Psoas muscle (tissue), 8 donors: ENCODE results near the gene RNF212. TPM values are rescaled to one million over a fixed set of nuclear protein-coding genes. Genes with fewer than 3 reads are reported as not detected.
A peak's percentile ranks its signal among the peaks of the same experiment; 100 is the strongest.

Experiments
- ATAC-seq, 4 donors: fragments of 200-7000 bp; cut with Tn5 transposase; one replicate each; pipeline ENCODE4 v1.9.1; 2020; ENCODE audit warnings: moderate library complexity in 3 of 4, mild to moderate bottlenecking in 2 of 4
- DNase-seq, 2 donors: peaks; one replicate each; pipeline ENCODE4 v3.0.0-alpha.2; 2020
- H3K27ac ChIP-seq: fragments of 200-600 bp; one replicate; pipeline ENCODE4 v1.8.0; 2022
- H3K27me3 ChIP-seq, 3 donors: fragments of 200-600 bp in 1 of 3; one replicate each; pipeline versions ENCODE4 v1.6.1 to v1.8.0; 2013 to 2022; ENCODE audit warnings: low read length in 2 of 3, mild to moderate bottlenecking in 2 of 3, moderate library complexity in 1 of 3; ENCODE audit not compliant: insufficient read depth in 3 of 3
- H3K36me3 ChIP-seq, 2 donors: fragments of 200-600 bp in 1 of 2; one replicate each; pipeline versions ENCODE4 v1.6.1 to v1.8.0; 2013 to 2022; ENCODE audit warnings: low read depth in 1 of 2, mild to moderate bottlenecking in 1 of 2, moderate library complexity in 1 of 2; ENCODE audit not compliant: insufficient read depth in 1 of 2
- H3K4me1 ChIP-seq: fragments of 200-600 bp; one replicate; pipeline ENCODE4 v1.8.0; 2022
- H3K4me3 ChIP-seq: fragments of 200-600 bp; one replicate; pipeline ENCODE4 v1.8.0; 2022; ENCODE audit warnings: mild to moderate bottlenecking
- H3K9me3 ChIP-seq: fragments of 200-600 bp; one replicate; pipeline ENCODE4 v1.8.0; 2022
- WGBS, 3 donors: extraction: QIAGEN DNeasy Blood & Tissue Kit; methylation state at CpG; one replicate each; pipeline versions ENCODE4 v1.1.6 to v1.1.7; 2013; 5-methylcytosine and 5-hydroxymethylcytosine counted together
- intact Hi-C, 2 donors: fragments of 100-400 bp; cut with DNase I; formaldehyde crosslinking; loops; one replicate each; pipeline versions ENCODE4 v1.11.0 to v1.14.2; 2022
- polyA plus RNA-seq, 3 donors: library from polyadenylated mRNA; stranded (reverse); fragments of 200-250 nt; gene quantifications; one replicate each; pipeline ENCODE4 v1.2.3, GENCODE V29; 2013
- total RNA-seq, 4 donors: library from RNA; stranded (reverse); fragmentation: NEBNext Ultra II Directional in 2 of 4; extraction: Animal tissue kit (Norgen Biotek cat#: 25700) in 2 of 4; gene quantifications; one replicate each; pipeline versions ENCODE4 v1.2.1 to v1.2.4, GENCODE V29; 2021 to 2023
- TF ChIP-seq, protein P1 (sequence below): fragments of 200-600 bp; IDR thresholded peaks from one replicate; pipeline ENCODE4 v1.8.0; 2022; ENCODE audit warnings: antibody characterized with exemption
- donor health status: healthy with polysubstance abuse.
- donor health status: DM: no; HTN: no; CAD: no; lungs with moderate emphysema.
- donor health status: Bipolar disorder and iron deficiency.
- donor health status: healthy.
- donor health status: DM: yes; HTN: yes; CAD: no.
- donor health status: DM: no; HTN: no; CAD: no.
- donor health status: DM: no; HTN: no; CAD: no.
- donor health status: DM: yes; HTN: yes; CAD: no.

Gene RNF212
- total and polyA plus RNA-seq, 7 donors = 0.03 to 1.5 (median 0.42) TPM

GRCh38 chr4:1035510-1035909 is 77.9 kb downstream of the RNF212 start:
- Histone ChIP-seq H3K4me3 (no peak overlapping the region), H3K27me3 (peaks cover 0 to 61% (median 22%) of the 10 kb centered on the region in 3 donors), H3K27ac (no peak overlapping the region), H3K4me1 (no peaks in the 10 kb centered on the region), H3K36me3 (no peaks in the 10 kb centered on the region), H3K9me3 (no peaks in the 10 kb centered on the region)
- 23 to 47% (median 30%) methylated on average over 16 to 26 of the region's 26 CpGs for WGBS, 3 donors
- intact Hi-C loops = no loop called here
- DNase-seq (no peak), ATAC-seq (peak in 1 of 4 donors; percentile 15)
- TF ChIP-seq, protein P1, sequence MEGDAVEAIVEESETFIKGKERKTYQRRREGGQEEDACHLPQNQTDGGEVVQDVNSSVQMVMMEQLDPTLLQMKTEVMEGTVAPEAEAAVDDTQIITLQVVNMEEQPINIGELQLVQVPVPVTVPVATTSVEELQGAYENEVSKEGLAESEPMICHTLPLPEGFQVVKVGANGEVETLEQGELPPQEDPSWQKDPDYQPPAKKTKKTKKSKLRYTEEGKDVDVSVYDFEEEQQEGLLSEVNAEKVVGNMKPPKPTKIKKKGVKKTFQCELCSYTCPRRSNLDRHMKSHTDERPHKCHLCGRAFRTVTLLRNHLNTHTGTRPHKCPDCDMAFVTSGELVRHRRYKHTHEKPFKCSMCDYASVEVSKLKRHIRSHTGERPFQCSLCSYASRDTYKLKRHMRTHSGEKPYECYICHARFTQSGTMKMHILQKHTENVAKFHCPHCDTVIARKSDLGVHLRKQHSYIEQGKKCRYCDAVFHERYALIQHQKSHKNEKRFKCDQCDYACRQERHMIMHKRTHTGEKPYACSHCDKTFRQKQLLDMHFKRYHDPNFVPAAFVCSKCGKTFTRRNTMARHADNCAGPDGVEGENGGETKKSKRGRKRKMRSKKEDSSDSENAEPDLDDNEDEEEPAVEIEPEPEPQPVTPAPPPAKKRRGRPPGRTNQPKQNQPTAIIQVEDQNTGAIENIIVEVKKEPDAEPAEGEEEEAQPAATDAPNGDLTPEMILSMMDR = no peak

DNA sequence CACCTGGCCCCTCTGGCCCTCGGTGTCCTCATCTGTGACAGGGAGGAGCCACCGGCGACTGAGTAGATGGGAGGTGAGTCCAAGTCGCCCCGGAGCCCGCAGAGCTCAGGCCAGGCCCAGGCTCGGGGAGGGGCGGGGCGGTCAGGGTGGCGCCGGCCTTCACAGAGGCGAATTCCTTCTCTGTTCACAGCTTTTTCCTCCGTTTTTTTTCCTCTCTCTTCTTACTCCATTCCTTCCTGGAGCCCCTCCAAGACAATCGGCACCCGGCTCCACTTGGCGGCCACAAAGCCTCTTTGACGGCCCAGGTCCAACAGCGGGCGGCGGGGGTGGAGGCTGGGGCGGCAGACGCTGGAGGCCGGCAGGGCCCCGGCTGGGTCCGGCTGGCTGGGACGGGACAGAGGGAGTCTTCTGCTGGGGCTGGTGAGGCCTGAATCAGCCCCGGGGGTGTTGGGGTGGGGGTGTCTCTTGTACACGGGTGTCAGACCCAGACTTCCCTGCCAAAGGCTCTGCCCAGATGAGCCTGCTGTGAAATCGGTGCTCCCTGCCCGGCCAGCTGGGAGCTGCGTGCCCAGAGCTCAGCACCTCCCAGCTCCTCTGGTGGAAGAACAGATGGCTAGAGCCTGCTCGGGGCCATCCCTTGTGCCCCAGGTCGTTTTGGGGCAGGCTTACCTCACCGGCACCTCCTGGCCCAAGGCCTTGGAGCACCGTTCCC is 79.4 kb downstream of the RNF212 start:
- Histone ChIP-seq H3K9me3 (no peaks in the 10 kb centered on the region), H3K36me3 (no peaks in the 10 kb centered on the region), H3K27me3 (peaks cover 0 to 68% (median 20%) of the 10 kb centered on the region in 3 donors), H3K4me1 (no peaks in the 10 kb centered on the region), H3K4me3 (no peak overlapping the region), H3K27ac (no peak overlapping the region)
- ATAC-seq (peak; percentile 20 to 44 (median 29)), DNase-seq (peak in 1 of 2 donors; percentile 60)
- WGBS, 3 donors = 15 to 25% (median 19%) methylated on average over 34 to 35 of the region's 35 CpGs
- intact Hi-C loops = no loop called here
- TF ChIP-seq, protein P1 = no peak

GRCh38 chr4:1032861-1033260 is 80.5 kb downstream of the RNF212 start:
- intact Hi-C loops = no loop called here
- Histone ChIP-seq H3K27me3 (peaks cover 0 to 68% (median 20%) of the 10 kb centered on the region in 3 donors), H3K27ac (no peak overlapping the region), H3K4me3 (no peak overlapping the region), H3K36me3 (no peaks in the 10 kb centered on the region), H3K4me1 (no peaks in the 10 kb centered on the region), H3K9me3 (no peaks in the 10 kb centered on the region)
- TF ChIP-seq, protein P1 = no peak
- WGBS, 3 donors = 35 to 41% (median 39%) methylated on average over 8 to 10 of the region's 10 CpGs
- no peak for DNase-seq
- ATAC-seq = no peak

DNA sequence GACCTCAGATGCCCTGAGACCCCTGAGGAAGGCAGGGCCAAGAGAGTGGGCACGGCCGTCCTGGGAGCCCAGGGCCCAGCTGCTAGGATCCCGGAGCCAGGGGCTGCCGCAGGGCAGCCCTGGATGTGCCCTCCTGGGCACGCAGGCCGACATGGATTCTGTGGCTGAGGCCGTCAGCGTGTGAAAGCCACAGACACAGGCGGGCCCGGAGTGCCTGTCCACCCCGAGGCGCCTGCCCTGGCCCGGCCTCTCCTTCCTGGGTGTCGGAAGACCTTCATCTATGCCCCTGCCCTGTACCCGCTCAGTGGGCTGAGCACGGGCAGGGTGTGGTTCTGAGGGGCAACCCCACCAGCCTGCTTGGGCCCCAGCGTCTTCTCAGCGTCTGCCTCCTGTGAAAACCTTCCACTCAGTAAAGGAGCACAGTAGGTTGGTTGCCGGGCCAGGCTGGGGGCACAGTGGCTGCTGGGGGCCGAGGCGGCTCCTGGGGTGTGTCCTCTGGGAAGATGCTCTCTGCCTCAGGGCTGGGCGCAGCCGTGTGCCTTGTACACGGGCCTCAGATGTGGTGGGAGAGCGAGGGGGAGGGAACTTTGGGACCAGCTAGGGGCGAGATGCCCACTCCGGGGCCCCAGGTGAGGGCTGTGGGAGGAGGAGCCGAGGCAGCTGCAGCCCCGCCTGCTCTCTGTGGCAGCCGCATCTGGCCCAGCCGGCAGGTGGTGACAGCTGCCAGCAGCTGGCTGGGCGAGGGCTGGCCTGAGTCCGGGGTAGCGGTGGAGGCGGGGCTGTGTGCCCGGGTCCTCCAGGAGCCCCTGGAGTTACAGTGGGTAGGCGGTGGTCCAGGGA is 81.2 kb downstream of the RNF212 start:
- DNase-seq (no peak), ATAC-seq (no peak)
- intact Hi-C loops = no loop called here
- TF ChIP-seq, protein P1 = no peak
- peaks cover 0 to 67% (median 20%) of the 10 kb centered on the region in 3 donors for H3K27me3 ChIP-seq
- H3K4me3 ChIP-seq = no peak overlapping the region
- no peaks in the 10 kb centered on the region for H3K9me3 ChIP-seq
- no peaks in the 10 kb centered on the region for H3K4me1 ChIP-seq
- no peak overlapping the region for H3K27ac ChIP-seq
- H3K36me3 ChIP-seq = no peaks in the 10 kb centered on the region
- 32 to 35% (median 35%) methylated on average over 31 to 37 of the region's 37 CpGs for WGBS, 3 donors
